Choroid plexus epithelial cell (primary cell): Measurements from ENCODE around the gene ZNF200.
"Not testable (repeated sequence)": the region's sequence is repeated elsewhere in the genome, so short reads cannot be mapped to it uniquely, and the experiment has no call there.

ENCODE experiments used
- DNase-seq: peaks from one replicate; pipeline ENCODE4 v3.0.0-alpha.2; 2010; ENCODE audit warnings: low read depth
- H3K4me3 ChIP-seq: 2 replicates; pipeline ENCODE4 v1.5.1; 2011; ENCODE audit warnings: low read depth, mild to moderate bottlenecking, control low read depth, low read length, moderate library complexity
- TF ChIP-seq, protein P1 (sequence below): conservative IDR thresholded peaks from 2 replicates; pipeline ENCODE4 v1.5.1; 2011; ENCODE audit warnings: low read depth, mild to moderate bottlenecking, control low read depth, inconsistent platforms, low read length, moderate library complexity

Gene ZNF200

DNA sequence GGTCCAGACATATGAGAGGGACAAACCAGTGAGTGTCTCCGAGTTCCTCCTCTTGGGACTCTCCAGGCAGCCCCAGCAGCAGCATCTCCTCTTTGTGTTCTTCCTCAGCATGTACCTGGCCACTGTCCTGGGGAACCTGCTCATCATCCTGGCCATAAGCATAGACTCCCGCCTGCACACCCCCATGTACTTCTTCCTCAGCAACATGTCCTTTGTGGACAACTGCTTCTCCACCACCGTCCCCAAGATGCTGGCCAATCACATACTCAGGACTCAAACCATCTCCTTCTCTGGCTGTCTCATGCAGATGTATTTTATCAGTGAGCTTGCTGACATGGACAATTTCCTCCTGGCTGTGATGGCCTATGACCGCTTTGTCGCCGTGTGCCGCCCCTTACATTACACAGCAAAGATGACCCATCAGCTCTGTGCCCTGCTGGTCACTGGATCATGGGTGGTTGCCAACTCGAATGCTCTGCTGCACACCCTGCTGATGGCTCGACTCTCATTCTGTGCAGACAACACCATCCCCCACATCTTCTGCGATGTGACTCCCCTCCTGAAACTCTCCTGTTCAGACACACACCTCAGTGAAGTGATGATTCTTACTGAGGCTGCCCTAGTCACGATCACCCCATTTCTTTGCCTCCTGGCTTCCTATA is 19.2 kb downstream of the ZNF200 start:
- no peak for DNase-seq
- no peak overlapping the region for H3K4me3 ChIP-seq

DNA sequence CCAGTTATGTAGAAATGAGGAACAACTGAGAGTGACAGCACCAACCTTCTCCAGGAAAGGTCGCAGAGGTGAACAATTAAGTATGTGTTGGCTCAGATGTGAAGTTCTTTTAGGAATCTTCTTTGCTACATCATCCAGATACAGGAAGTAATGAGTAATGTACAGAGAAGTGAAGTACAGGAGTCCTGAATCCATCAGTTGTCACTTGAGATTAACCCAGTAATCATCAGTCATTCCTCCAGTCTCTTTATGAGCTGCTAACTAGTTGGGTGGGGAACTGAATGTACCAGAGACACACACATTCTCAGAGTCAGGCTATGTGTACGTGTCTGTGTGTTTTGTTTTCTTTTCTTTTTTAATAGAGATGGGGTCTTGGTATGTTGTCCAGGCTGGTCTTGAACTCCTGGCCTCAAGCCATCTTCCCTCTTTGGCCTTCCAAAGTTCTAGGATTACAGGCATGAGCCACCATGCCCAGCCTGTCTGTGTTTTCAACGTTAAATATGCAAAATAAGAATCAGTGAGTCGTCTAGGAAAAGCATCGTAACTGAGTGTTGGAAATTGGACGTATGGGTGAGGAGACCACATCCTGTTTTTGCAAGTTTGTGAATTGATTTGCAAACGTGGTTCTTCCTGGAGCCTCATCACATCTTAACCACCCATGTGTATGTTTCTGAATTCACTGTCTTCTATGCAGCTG is 19.9 kb downstream of the ZNF200 start:
- TF ChIP-seq, protein P1, sequence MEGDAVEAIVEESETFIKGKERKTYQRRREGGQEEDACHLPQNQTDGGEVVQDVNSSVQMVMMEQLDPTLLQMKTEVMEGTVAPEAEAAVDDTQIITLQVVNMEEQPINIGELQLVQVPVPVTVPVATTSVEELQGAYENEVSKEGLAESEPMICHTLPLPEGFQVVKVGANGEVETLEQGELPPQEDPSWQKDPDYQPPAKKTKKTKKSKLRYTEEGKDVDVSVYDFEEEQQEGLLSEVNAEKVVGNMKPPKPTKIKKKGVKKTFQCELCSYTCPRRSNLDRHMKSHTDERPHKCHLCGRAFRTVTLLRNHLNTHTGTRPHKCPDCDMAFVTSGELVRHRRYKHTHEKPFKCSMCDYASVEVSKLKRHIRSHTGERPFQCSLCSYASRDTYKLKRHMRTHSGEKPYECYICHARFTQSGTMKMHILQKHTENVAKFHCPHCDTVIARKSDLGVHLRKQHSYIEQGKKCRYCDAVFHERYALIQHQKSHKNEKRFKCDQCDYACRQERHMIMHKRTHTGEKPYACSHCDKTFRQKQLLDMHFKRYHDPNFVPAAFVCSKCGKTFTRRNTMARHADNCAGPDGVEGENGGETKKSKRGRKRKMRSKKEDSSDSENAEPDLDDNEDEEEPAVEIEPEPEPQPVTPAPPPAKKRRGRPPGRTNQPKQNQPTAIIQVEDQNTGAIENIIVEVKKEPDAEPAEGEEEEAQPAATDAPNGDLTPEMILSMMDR, result no peak
- DNase-seq, result no peak
- no peak overlapping the region for H3K4me3 ChIP-seq

More for the DNA sequence above, 19.2 kb downstream of the ZNF200 start:
- TF ChIP-seq, protein P1, result no peak

DNA sequence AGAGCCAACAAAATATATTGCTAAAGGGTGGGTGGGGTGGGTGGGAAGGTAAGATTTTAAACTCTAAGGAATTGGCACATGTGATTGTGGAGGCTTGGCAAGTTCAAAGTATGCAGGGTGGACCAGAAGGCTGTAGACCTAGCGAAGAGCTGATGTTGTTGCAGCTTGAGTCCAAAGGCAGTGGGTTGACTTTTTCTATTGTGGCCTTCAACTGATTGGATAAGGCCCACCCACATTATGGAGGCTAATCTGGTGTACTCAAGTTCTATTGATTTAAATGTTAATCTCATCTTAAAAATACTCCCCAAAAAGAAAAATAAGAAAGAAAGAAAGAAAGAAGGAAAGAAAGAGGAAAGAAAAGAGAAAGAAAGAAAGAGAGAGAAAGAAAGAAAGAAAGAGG is 22.4 kb downstream of the ZNF200 start:
- H3K4me3 ChIP-seq, result no peak overlapping the region
- no peak for DNase-seq
- TF ChIP-seq, protein P1, result no peak

DNA sequence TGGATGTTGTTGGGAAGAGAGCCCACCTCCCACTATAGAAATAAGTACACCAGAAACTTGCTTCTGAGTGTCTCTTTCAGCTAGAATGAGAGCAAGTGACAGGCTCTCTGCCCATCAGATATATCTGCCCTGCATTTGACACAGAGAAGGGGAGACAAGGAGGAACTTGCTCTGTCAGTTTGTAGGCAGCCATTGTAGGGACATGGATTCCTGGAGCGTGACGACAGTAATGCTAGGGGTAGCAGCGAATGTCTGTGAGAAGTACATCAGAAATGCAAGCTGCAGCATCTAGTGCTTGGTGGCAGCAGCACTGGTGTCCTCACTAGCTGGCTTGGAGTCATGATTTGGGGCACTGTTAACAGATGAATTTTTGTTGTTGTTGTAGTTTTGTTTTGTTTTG is 23.0 kb downstream of the ZNF200 start:
- DNase-seq, result no peak
- TF ChIP-seq, protein P1, result no peak
- H3K4me3 ChIP-seq, result no peak overlapping the region

DNA sequence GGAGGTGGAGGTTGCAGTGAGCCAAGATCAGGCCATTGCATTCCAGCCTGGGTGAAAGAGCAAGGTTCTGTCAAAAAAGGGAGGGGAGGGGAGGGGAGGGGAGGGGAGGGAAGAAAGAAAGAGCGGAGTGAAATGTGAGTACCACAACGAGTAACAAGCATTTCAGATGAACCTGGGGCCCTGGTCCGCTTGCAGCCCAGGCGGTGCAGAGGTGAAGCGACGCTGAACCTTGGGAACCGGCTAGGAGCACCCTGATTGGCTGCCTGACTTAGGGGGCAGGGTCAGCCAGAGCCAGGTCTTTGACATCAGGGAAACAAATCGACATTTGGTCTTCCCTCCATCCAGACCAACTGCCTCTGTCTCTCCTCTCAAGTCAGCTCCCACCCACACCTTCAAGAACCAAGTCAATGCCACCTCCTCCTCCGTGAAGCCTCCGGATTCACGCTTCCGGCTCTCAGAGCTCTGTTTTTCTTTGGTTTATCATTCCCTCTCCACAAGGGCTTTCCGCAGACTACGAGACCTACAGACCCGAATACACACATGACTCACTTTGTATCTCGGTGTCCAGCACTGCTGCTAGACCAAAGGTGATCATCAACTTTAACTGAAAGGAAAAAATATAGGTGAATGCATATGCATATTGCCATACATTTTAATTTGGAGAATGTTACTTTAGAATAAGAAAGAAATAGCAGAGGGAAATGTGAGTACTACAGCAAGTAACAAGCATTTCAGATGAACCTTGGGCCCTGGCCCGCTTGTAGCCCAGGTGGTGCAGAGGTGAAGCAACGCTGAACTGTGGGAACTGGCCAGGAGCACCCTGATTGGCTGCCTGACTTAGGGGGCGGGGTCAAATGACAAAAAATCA is 27.6 kb downstream of the ZNF200 start:
- TF ChIP-seq, protein P1, result no peak
- no peak overlapping the region for H3K4me3 ChIP-seq
- no peak for DNase-seq

DNA sequence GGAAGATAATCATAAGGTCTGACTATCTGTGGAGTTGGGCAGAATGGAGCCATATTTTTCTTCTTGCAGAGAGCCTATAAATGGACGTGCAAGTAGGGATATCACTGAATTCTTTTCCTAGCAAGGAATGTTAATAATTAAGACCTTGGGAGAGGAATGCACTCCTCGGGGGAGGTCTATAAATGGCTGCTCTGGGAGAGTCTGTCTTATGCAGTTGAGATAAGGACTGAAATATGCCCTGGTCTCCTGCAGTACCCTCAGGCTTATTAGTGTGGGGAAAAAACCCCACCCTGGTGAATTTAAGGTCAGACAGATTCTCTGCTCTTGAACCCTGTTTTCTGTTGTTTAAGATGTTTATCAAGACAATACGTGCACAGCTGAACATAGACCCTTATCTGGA is 29.0 kb downstream of the ZNF200 start:
- not testable (repeated sequence) for DNase-seq

DNA sequence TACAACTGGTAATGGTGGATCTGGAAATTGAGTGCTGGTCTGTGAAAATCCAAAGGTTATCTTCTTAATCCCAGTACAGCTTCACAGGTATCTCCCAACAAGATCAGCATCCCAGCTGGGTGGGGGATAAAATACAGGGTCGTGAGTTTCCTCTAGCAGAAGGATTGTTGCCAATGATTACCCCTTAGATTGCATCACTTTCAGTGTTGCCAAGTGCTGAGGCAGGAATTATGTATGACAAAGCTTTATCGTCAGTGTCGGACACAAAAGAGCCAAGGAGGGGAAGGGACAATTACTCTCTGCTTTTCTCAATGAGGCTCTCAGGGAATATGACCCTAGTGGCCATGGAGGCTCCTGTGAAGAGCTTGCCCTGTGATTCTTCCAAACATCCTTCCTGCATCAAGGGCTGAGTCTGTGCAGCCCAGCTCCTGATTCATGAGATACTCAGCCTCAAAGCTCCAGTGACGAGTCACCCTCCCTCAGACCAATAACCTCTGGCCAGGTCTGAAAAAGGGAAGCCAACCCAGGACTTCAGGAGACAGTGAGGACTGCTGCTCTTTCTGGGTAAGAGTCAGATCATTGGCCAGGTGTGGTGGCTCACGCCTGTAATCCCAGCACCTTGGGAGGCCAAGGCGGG is 31.9 kb downstream of the ZNF200 start:
- TF ChIP-seq, protein P1, result no peak
- DNase-seq, result no peak
- no peak overlapping the region for H3K4me3 ChIP-seq

More for the DNA sequence above, 29.0 kb downstream of the ZNF200 start:
- not testable (repeated sequence) for H3K4me3 ChIP-seq
